Activated T-helper 2 cell treated with anti-CD3 and anti-CD28 coated beads, Interferon-gamma antibody, Interleukin-2, Interleukin-4, amounts not matched to agents 10 μg/mL and 5 μg/mL and 100 μg/mL, durations not matched to agents 14 hours and 24 hours and 36 hours (primary cell): ENCODE results near the gene LATS2. TPM values are rescaled to one million over a fixed set of nuclear protein-coding genes. Genes with fewer than 3 reads are reported as not detected.

Experiments used
- DNase-seq: peaks from one replicate; pipeline ENCODE4 v3.0.0; 2021; ENCODE audit warnings: low spot score
- H3K27ac Mint-ChIP-seq: one replicate; pipeline ENCODE4 v1.8.0; 2021; ENCODE audit warnings: mixed read lengths
- H3K27me3 Mint-ChIP-seq: one replicate; pipeline ENCODE4 v1.8.0; 2021; ENCODE audit warnings: low read depth, mixed read lengths
- H3K36me3 Mint-ChIP-seq: one replicate; pipeline ENCODE4 v1.8.0; 2021; ENCODE audit warnings: low read depth, mixed read lengths
- H3K4me1 Mint-ChIP-seq: one replicate; pipeline ENCODE4 v1.8.0; 2021; ENCODE audit warnings: low read depth, mixed read lengths
- H3K4me3 Mint-ChIP-seq: one replicate; pipeline ENCODE4 v1.8.0; 2021; ENCODE audit warnings: low read depth, mild to moderate bottlenecking, moderate library complexity, mixed read lengths
- H3K9me3 Mint-ChIP-seq: one replicate; pipeline ENCODE4 v1.8.0; 2021; ENCODE audit warnings: mixed read lengths
- intact Hi-C: fragments of 100-400 bp; cut with micrococcal nuclease; formaldehyde crosslinking; loops from one replicate; pipeline ENCODE4 v1.15.1; 2023
- total RNA-seq: library from RNA; stranded (reverse); gene quantifications from 2 replicates; pipeline ENCODE4 v1.2.3, GENCODE V29; 2022

The LATS2 gene
- total RNA-seq, 1 donor from 2014 or later = 2.6 TPM

DNA sequence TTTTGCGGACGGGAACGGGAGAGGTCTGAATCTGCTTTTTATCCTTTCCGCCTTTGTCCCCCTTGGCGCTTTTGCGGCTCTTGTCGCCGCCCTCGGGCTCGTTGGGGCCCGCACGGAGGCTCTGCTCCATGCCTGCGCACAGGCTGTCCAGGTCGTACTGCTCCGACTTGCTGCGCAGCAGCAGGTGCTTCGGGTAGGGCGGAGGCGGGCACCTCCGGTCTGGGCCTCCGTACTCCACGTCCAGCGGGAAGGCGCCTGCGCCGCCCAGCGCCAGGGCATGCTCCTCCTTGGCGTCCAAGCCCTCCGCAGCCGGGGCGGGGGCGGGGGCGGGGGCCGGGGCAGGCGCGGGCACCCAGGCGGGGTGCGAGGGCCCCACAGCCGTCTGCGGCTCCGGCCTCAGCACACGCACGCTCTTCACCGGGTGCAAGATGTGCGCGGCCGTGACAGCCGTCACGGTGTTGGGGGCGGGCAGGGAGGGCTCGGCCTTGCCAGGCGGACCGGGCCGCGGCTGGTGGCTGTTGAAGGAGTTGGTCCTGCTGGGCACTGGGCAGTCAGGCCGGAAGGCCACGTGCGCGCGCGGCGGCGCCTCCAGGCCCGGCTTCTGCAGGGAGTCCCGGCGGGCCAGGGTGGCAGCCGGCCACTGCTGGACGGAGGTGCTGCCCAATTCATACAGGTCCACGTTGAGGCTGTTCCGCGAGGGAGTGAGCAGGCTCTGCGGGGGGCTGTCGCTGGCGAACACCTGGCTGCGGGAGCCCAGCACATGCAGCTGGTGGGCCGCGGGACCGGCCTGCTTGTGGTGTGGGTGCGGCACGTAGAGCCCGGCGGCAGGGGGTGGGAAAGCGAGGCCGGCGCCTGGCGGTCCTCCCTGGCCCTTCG lies 73.1 kb downstream of the LATS2 start:
- peaks cover 3% of the 10 kb centered on the region for H3K4me1 Mint-ChIP-seq
- H3K36me3 Mint-ChIP-seq = no peaks in the 10 kb centered on the region
- H3K27me3 Mint-ChIP-seq = peaks cover 2% of the 10 kb centered on the region
- no peak for DNase-seq
- H3K4me3 Mint-ChIP-seq = no peak overlapping the region
- H3K27ac Mint-ChIP-seq = no peak overlapping the region
- H3K9me3 Mint-ChIP-seq = no peaks in the 10 kb centered on the region
- intact Hi-C loops = no loop called here

DNA sequence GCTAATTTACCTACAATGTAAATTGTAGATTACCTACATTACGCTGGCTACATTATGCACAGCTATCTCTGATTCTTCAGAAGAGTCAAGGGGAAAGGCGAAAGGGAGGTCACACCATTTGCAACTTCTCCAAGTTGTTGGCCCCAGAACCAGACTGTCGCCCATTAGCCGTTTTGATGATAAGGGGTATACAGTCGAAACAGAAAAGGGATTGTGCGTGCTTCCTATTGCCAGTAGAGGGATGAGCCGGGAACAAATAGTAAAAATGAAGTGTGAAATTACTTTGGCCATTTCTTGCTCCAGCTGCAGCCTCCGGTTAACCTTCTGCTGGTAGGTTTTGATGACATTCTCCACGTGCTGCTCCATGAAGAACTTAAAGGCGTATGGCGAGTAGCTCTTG lies 73.8 kb downstream of the LATS2 start:
- peaks cover 3% of the 10 kb centered on the region for H3K4me1 Mint-ChIP-seq
- no peak for DNase-seq
- no peaks in the 10 kb centered on the region for H3K36me3 Mint-ChIP-seq
- no peak overlapping the region for H3K4me3 Mint-ChIP-seq
- H3K9me3 Mint-ChIP-seq = no peaks in the 10 kb centered on the region
- intact Hi-C loops = no loop called here
- H3K27me3 Mint-ChIP-seq = peaks cover 2% of the 10 kb centered on the region
- no peak overlapping the region for H3K27ac Mint-ChIP-seq

- Mint-ChIP-seq H3K27ac (no peak overlapping the region), H3K4me1 (peaks cover 3% of the 10 kb centered on the region), H3K27me3 (peaks cover 2% of the 10 kb centered on the region), H3K9me3 (no peaks in the 10 kb centered on the region), H3K4me3 (no peak overlapping the region), H3K36me3 (no peaks in the 10 kb centered on the region)
- DNase-seq = no peak
- intact Hi-C loops = no loop called here
These were observed 76.5 kb downstream of the LATS2 start for GRCh38 chr13:20984879-20985278.

DNA sequence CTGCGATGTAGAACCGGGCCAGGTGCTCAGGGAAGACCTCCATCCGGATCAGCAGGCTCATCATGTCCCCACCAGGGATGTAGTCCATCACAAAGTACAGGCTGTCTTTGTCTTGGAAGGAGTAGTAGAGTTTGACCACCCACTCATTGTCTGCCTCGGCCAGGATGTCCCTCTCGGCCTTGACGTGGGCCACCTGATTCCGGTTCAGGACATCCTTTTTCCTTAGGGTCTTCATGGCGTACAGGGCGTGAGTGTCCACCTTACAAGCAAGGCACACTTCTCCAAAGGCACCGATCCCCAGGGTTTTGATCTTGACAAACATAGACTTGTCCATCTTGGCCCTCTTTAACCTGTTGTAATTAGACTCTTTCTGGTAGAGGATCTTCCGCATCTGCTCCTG lies 78.0 kb downstream of the LATS2 start:
- Mint-ChIP-seq H3K4me1 (peaks cover 3% of the 10 kb centered on the region), H3K27ac (no peak overlapping the region), H3K36me3 (no peaks in the 10 kb centered on the region), H3K27me3 (peaks cover 2% of the 10 kb centered on the region), H3K9me3 (no peaks in the 10 kb centered on the region), H3K4me3 (no peak overlapping the region)
- intact Hi-C loops = no loop called here
- DNase-seq = no peak

GRCh38 chr13:20981370-20982095 lies 79.9 kb downstream of the LATS2 start:
- Mint-ChIP-seq H3K9me3 (no peaks in the 10 kb centered on the region), H3K36me3 (no peaks in the 10 kb centered on the region), H3K4me1 (peaks cover 3% of the 10 kb centered on the region), H3K4me3 (no peak overlapping the region), H3K27ac (no peak overlapping the region), H3K27me3 (peaks cover 2% of the 10 kb centered on the region)
- no peak for DNase-seq
- intact Hi-C loops = no loop called here

DNA sequence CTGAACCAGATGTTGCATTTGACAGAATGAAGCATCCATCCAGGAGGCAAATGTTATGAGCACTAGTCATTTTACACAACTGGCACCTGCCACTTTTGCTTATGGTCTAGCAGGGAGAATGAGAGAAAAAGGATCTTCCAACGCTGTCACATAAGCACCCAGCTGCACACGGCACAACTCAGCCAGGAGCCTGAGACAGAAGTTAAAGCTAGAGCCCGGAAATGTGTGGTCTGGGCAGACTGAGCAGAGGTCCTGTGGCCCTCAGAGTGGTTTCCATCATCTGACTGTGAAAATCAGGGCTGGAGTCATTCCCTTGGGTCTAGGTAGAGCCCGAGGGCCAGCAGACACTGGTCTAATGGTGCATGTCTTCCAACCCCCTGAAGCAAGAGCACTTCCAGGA lies 80.5 kb downstream of the LATS2 start:
- Mint-ChIP-seq H3K27me3 (peaks cover 2% of the 10 kb centered on the region), H3K4me3 (no peak overlapping the region), H3K4me1 (peaks cover under 1% of the 10 kb centered on the region), H3K36me3 (no peaks in the 10 kb centered on the region), H3K9me3 (no peaks in the 10 kb centered on the region), H3K27ac (no peak overlapping the region)
- DNase-seq = no peak
- intact Hi-C loops = no loop called here

DNA sequence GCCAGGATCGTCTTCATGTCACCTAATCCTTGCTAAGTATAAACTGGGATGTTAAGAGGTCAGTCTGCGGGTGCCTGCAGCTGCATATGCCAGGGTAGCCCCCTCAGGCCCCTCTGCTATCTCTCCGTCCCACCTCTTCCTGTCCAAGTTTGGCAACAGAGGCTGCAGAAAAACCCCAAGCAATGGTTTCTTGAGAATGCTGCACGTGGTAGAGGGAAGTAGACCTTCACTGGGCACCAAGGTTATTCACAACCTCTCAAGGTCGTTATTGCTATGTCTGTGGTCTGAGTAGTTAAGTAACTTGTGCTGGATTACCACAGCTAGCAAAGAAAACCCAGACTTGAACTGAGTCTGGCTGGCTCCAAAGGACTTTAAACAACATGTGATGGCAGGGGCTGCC lies 81.0 kb downstream of the LATS2 start:
- Mint-ChIP-seq H3K9me3 (no peaks in the 10 kb centered on the region), H3K36me3 (no peaks in the 10 kb centered on the region), H3K4me3 (no peak overlapping the region), H3K27me3 (peaks cover 2% of the 10 kb centered on the region), H3K4me1 (no peaks in the 10 kb centered on the region), H3K27ac (no peak overlapping the region)
- DNase-seq = no peak
- intact Hi-C loops = no loop called here

- no peaks in the 10 kb centered on the region for H3K9me3 Mint-ChIP-seq
- DNase-seq = no peak
- H3K27ac Mint-ChIP-seq = no peak overlapping the region
- no peaks in the 10 kb centered on the region for H3K4me1 Mint-ChIP-seq
- H3K36me3 Mint-ChIP-seq = no peaks in the 10 kb centered on the region
- no peaks in the 10 kb centered on the region for H3K27me3 Mint-ChIP-seq
- intact Hi-C loops = no loop called here
- H3K4me3 Mint-ChIP-seq = no peak overlapping the region
These were observed 84.0 kb downstream of the LATS2 start for GRCh38 chr13:20977394-20977793.

GRCh38 chr13:20974981-20975585 lies 86.3 kb downstream of the LATS2 start:
- Mint-ChIP-seq H3K36me3 (no peaks in the 10 kb centered on the region), H3K4me1 (no peaks in the 10 kb centered on the region), H3K27ac (no peak overlapping the region), H3K9me3 (no peaks in the 10 kb centered on the region), H3K4me3 (no peak overlapping the region), H3K27me3 (no peaks in the 10 kb centered on the region)
- intact Hi-C loops = no loop called here
- no peak for DNase-seq

DNA sequence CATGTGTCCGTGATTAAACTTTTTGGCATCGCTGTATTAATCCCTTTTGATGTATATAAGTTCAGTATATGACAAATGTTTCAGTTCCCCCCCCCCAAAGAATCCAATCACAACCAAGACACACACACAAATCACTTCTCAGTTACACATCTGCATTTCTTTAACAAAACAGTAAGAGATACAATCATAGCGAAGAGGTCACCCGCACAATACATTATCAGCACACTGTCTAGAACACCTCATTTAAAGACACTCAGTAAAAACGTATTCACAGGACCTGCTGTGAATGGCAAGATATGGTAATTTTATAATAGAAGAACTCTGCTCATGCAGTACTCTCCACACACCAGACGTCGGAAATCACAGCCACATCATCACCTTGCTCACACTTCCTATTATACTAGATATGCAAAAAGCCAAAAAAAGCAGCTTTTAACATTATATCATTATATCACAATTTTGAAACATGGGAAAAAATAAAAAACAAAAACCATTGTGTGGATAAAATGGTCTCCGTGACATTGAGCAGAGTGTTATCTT lies 87.4 kb downstream of the LATS2 start:
- Mint-ChIP-seq H3K9me3 (no peaks in the 10 kb centered on the region), H3K36me3 (no peaks in the 10 kb centered on the region), H3K4me3 (no peak overlapping the region), H3K27me3 (no peaks in the 10 kb centered on the region), H3K27ac (no peak overlapping the region), H3K4me1 (peaks cover 4% of the 10 kb centered on the region)
- DNase-seq = no peak
- intact Hi-C loops = no loop called here

DNA sequence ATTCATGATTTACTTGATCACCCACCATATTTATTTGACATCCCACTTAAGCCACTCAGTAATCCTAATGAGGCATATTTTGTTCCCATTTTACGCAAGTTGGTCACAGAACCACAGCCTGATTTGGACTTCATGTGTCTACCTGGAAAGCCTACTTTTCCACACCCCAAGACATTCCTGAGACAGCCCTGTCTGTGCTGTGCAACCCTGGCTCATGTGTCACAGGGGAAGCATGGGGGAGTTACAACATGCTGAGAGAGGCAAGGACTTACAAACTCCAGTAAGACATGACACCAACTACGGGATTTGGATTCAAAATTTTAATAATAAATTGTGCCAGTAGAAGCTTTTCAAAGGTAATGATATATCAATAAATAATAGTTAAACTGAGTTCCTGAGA lies 88.7 kb downstream of the LATS2 start:
- Mint-ChIP-seq H3K4me3 (no peak overlapping the region), H3K27me3 (no peaks in the 10 kb centered on the region), H3K27ac (no peak overlapping the region), H3K9me3 (no peaks in the 10 kb centered on the region), H3K36me3 (no peaks in the 10 kb centered on the region), H3K4me1 (peaks cover 11% of the 10 kb centered on the region)
- intact Hi-C loops = no loop called here
- DNase-seq = no peak

DNA sequence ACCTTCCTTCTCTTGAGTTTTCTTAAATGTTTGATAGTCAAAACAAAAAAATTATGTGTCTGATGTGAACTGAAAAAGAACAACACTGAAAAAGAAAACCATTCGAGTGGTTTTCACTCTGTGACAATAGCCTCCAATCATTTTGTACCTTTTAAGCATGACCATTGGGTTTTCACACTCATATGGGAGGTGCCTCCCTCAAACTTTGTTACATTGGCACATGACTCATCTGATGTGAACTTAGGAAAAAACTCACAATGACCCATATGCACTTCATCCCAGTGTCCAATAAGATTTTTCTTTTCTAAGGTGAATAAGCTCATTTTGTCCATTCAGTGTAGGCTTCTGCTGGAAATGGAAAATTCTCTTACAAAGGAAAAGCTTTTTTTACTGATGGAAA lies 92.2 kb downstream of the LATS2 start:
- H3K27me3 Mint-ChIP-seq = peaks cover 5% of the 10 kb centered on the region
- H3K4me3 Mint-ChIP-seq = no peak overlapping the region
- H3K4me1 Mint-ChIP-seq = peaks cover 11% of the 10 kb centered on the region
- no peaks in the 10 kb centered on the region for H3K9me3 Mint-ChIP-seq
- intact Hi-C loops = no loop called here
- no peak for DNase-seq
- no peaks in the 10 kb centered on the region for H3K36me3 Mint-ChIP-seq
- H3K27ac Mint-ChIP-seq = no peak overlapping the region

DNA sequence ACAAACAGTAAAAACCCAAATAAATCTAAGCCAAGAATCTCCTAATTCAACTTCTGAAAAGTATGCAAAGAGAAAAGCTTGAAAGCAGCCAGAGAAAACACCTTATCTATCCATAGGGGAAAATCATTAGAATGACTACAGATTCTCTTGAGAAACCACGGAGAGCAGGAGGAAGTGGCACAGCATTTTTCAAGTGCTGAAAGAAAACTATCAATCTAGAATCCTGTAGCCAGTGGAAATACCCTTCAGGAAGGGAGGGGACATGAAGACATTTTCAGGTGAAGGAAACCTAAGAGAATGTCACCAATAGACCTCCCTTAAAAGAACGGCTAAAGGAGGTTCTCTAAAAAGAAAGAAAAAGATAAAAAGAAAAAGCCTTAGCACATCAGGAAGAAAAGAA lies 92.6 kb downstream of the LATS2 start:
- no peak overlapping the region for H3K27ac Mint-ChIP-seq
- no peaks in the 10 kb centered on the region for H3K9me3 Mint-ChIP-seq
- H3K36me3 Mint-ChIP-seq = no peaks in the 10 kb centered on the region
- no peak for DNase-seq
- peaks cover 11% of the 10 kb centered on the region for H3K4me1 Mint-ChIP-seq
- H3K4me3 Mint-ChIP-seq = no peak overlapping the region
- H3K27me3 Mint-ChIP-seq = peaks cover 5% of the 10 kb centered on the region
- intact Hi-C loops = no loop called here
